BE2C (cell line): Measurements from ENCODE around the gene STAB2.

ENCODE experiments used
- DNase-seq: peaks from one replicate; pipeline ENCODE4 v3.0.0-alpha.2; 2020
- H3K27me3 ChIP-seq: fragments of 250-450 bp; sonication (Bioruptor Pico); 2 replicates; pipeline ENCODE4 v1.5.1; 2020; ENCODE audit warnings: mild to moderate bottlenecking
- H3K36me3 ChIP-seq: fragments of 250-450 bp; sonication (Bioruptor Pico); 2 replicates; pipeline ENCODE4 v1.5.1; 2020; ENCODE audit warnings: mild to moderate bottlenecking
- H3K4me1 ChIP-seq: fragments of 250-450 bp; sonication (Bioruptor Pico); 2 replicates; pipeline ENCODE4 v1.5.1; 2020
- H3K4me3 ChIP-seq: 2 replicates; pipeline ENCODE4 v1.5.1; 2011; ENCODE audit warnings: low read depth, low read length
- H3K9me3 ChIP-seq: fragments of 250-450 bp; sonication (Bioruptor Pico); 2 replicates; pipeline ENCODE4 v1.5.1; 2020
- CTCF ChIP-seq: IDR thresholded peaks from 2 replicates; pipeline ENCODE4 v1.5.1; 2012; ENCODE audit warnings: mild to moderate bottlenecking, low read depth, low read length

STAB2 gene

GRCh38 chr12:103814436-103814835 lies 227.4 kb downstream of the STAB2 start:
- Histone ChIP-seq H3K4me1 (no peaks in the 10 kb centered on the region), H3K4me3 (no peak overlapping the region), H3K36me3 (no peaks in the 10 kb centered on the region), H3K27me3 (no peaks in the 10 kb centered on the region), H3K9me3 (no peaks in the 10 kb centered on the region)
- TF ChIP-seq CTCF = no peak
- DNase-seq = no peak
